HG03064 (cell line): ENCODE measurements around the gene NRP2.

Source experiments
- ATAC-seq: cut with Tn5 transposase; IDR thresholded peaks from one replicate; pipeline ENCODE4 v1.9.1; 2021; ENCODE audit warnings: low read depth; ENCODE audit not compliant: unreplicated experiment

The NRP2 gene

DNA sequence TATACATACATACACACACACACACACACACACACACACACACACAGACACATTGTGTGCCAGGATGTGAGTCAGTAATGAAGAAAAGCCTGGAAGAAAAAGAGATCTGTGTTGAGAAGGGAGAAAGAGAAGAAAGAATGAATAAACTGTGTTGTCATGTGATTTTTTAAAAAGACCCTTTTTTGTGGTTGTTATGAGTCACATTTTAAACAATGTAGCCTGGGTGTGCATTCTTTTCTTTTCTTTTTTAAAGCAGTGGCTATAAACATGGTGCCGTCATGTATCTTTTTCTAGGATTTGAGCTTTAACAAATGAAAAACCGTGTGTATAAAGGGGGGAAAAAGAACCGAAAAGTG is 87.2 kb downstream of the NRP2 start:
- no peak for ATAC-seq

- ATAC-seq: no peak
Measured at GRCh38 chr2:205769879-205770278, 87.6 kb downstream of the NRP2 start.

DNA sequence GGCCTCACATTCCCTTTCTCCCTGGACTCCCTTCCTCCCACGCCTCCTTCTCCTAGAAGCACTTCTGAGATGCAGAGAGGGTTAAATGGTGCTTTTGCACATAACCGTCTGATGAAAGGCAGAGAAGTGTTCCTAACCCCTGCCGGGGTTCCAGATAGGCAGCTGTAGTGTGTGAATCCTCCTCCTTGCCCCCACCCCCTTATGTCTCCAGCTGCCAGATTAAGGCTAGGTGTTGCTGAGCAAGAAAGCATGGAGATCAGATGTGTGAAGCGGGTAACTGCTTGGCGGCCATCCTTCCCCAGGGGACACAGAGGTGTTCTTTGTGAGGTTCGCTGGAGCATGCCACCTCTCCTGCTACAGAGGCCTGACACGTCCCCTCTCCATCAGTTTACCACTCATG is 88.3 kb downstream of the NRP2 start:
- ATAC-seq: no peak

- ATAC-seq: no peak
Measured at GRCh38 chr2:205771031-205771430, 88.7 kb downstream of the NRP2 start.

- no peak for ATAC-seq
Measured at GRCh38 chr2:205771666-205772065, 89.4 kb downstream of the NRP2 start.

DNA sequence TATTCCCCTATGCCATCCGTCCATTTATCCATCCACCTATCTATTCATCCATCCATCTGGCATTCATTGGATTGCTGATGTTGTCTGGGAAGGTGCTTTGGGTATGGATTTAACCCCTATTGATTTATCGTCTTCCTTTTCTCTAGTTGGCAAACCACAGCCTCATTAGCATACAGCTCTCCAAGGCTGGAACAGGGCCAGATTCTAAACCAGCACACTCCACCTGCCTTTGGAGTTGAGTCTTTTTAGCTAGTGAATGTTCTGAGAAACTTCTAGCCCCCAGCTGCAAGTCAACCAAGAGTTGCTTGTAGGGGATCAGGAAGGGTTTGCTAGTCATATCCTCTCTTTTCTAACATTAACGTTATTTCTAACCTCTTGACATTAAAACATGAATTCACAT is 90.7 kb downstream of the NRP2 start:
- ATAC-seq: no peak

- ATAC-seq: no peak
Measured at GRCh38 chr2:205773989-205774388, 91.7 kb downstream of the NRP2 start.

DNA sequence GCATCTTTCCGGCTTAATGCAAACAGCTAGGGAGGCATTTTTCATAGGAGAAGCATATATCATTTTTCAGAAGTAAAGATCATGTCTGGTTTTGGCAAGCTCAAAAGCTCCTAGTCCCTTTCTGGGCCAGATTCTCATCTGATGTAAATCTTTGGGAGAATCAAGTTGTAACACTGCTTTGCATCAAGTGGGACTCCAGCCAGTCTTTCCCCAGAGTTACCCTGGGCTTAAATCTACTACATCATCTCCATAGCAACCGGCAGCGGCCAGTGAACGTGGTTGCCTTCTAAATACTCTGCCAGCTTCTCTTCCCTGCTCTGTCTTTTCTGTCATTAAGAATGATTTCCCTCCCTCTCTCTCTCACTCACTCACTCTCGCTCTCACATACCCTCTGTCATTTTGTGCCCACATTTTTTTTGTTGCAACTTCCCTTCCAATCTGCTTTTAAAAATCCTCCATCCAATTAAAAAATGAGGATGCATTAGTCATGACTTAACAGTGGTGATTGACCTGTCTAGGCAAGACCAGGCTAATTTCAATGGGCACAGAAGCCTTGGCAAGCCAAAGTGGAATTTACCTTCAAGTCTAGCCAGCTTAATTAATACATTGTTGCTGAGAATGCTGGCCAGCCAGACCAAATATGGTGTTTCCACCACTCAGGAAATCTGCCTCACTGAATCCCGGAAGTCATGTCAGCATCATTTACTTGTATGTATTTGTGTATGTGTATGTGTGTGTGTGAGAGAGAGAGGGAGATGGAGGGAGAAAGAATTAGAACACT is 93.0 kb downstream of the NRP2 start:
- ATAC-seq: no peak

DNA sequence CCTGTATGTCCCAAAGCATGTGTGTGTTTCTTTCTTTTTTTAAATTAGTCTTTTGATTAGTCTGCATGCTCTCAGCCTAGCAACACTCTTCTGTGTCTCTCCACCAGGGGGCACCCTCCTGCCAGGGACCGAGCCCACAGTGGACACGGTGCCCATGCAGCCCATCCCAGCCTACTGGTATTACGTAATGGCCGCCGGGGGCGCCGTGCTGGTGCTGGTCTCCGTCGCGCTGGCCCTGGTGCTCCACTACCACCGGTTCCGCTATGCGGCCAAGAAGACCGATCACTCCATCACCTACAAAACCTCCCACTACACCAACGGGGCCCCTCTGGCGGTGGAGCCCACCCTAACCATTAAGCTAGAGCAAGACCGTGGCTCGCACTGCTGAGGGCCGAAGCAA is 93.8 kb downstream of the NRP2 start:
- ATAC-seq: no peak

GRCh38 chr2:205776720-205777119 is 94.4 kb downstream of the NRP2 start:
- ATAC-seq: no peak

DNA sequence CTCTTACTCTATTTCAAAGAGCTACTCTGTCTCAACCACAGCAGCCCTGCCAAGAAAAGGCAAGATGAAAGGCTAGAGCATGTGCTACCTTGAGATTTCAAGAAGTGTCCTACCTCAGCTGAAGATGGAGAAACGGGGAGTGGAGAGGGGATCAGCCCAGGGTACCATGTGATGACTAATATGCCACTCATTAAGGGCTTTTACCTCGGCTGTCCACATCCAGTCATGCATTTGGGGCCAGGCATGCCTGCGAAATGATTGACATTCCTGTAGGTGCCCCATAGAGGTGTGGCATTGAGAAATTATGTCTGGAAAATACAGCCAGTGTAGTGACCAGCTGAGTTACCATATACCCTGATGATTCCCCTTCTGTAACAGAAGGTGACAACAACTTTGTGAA is 96.1 kb downstream of the NRP2 start:
- ATAC-seq: no peak

DNA sequence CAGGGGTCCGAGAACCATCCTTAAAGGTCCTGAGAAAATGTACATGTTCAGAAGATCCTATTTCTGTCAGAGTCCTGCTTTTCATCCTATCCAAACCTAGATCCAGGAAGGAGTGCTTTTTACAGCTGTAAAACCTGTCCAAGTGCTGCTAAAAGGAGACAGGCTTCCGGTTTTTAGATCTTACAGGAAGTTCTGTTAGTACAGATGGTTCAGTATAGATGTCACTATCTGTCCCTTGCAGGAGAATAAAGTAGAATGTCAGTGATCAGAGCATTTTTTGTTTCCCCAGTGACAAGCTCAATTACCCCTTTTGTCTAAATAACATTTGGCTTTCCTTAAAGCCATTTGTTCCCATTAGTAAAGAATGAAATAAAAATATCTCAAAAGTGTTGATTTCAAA is 98.3 kb downstream of the NRP2 start:
- ATAC-seq: no peak

DNA sequence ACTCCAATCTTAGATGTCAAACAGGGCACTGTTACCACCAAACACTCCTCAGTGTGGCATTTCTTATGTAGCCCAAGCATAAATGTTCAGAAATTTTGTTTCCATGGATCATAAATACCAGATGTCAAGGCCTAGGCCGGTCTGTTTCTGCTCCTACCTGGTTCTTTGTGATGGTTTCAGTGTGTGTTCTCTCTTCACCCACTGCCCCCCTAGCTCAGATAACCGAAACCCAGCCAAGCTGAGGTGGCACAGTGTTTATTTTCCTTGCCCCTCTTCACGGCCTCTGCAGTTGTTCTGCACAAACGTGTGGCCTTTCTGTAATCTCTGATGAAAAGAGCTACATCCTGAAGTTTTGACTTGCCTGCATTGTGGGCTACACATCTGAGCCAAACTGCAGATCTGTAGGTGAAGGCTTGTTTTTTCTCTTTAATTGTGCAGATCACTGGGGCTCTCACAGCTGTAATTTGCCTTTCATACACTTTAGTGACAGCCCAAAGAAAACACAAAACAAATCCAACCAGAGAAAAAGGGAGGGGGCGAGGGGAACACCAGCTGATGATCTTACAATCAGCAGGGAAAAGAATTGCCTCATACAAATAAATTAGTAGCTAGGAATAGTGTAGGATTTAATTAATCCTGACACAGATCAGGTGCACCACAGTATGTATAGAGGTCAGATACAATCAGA is 99.1 kb downstream of the NRP2 start:
- no peak for ATAC-seq

DNA sequence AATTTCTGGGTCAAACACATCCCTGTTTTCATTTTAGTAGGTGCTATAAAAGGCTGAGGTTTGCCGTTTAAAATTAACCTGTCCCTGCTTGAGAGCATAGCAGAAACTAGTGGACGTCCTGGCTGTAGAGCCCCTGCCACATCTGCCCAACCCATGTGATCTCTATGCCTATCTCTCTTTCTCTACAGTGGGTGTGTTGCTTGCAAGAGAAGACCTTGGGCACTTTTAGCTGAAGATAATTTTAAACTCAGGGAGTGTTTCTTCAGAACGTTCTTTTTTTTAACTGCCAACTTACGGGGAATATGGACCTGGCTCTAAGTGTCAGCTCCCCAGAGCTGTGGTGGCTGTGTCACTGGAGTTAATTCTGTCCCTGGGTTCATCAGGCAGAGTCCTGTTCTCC is 100.6 kb downstream of the NRP2 start:
- ATAC-seq: no peak

GRCh38 chr2:205783872-205784499 is 101.7 kb downstream of the NRP2 start:
- no peak for ATAC-seq

- ATAC-seq: no peak
Measured at GRCh38 chr2:205785507-205786260, 103.4 kb downstream of the NRP2 start.

- no peak for ATAC-seq
Measured at GRCh38 chr2:205786976-205787375, 104.7 kb downstream of the NRP2 start.

- no peak for ATAC-seq
Measured at GRCh38 chr2:205787761-205788160, 105.5 kb downstream of the NRP2 start.

DNA sequence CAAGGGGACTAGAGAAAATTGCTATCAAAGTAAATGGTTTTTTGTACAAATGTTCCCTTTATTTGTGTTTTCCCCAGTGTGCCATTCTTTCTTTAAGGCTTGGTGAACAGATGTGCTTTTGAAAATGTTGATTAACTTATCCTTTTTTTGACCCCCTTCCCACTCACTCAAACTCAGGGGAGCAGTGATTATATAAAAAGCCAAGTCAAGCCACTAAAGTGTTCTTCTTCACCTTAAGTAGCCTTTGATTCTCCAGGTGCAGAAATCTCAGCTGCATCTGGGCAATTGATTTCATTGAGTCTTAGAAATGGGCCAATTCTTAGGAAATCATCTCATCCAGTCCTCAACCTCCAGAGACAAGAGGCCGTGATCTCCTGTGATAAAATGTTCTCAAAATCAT is 107.6 kb downstream of the NRP2 start:
- ATAC-seq: no peak

GRCh38 chr2:205792908-205793307 is 110.6 kb downstream of the NRP2 start:
- ATAC-seq: no peak

DNA sequence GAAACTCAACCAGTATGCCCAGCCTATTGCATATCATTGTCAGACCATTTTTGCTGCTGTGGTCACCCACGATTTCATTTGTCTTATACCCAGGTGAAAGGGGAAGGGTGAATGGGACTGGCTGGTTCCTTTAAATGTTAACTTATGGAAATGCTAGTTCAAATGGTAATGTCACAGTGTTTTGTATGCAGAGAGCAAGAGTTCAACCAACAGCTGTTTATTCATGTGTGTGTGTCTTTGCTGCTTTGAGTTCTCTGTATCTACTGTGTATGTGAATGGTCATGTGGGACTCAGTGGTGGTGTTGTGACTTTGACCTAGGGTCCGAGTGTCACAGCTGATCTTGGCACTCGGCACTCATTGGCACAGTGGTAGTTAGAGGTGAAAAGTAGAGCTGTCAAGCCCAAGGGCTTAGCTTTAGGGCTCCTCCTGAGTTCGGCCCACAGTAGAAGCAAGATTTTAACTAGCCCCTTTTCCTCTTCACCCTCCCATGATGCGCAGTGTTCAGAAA is 114.6 kb downstream of the NRP2 start:
- no peak for ATAC-seq
